ENCODE data around the gene RYR3. TPM values are rescaled to one million over a fixed set of nuclear protein-coding genes. Genes with fewer than 3 reads are reported as not detected.

RYR3 gene
- total RNA-seq, 1 donor, result not detected

DNA sequence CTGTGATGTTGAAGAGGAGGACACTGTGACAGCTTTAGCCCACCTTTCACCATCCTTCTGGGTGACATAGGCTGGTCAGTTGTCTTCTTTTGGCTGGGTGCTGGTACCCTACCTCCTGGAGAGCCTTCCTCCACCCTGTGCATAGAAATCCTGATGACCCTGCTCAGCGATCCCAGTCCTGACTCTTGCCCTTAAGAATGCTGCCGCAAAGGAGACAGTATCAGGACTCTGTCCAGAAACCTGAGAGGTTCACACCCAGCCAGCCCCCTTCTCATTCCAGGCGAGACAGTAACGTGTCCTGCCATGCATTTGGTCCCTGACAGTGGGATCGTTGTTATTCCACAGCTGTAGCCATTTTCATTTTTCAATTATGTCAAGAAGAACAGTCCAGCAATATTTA lies 344.7 kb downstream of the RYR3 start:
- DNase-seq (ENCODE audit: low read depth), result no peak
- H3K4me3 ChIP-seq (ENCODE audit: low read depth, low read length), result no peak overlapping the region
- TF ChIP-seq, protein P1, sequence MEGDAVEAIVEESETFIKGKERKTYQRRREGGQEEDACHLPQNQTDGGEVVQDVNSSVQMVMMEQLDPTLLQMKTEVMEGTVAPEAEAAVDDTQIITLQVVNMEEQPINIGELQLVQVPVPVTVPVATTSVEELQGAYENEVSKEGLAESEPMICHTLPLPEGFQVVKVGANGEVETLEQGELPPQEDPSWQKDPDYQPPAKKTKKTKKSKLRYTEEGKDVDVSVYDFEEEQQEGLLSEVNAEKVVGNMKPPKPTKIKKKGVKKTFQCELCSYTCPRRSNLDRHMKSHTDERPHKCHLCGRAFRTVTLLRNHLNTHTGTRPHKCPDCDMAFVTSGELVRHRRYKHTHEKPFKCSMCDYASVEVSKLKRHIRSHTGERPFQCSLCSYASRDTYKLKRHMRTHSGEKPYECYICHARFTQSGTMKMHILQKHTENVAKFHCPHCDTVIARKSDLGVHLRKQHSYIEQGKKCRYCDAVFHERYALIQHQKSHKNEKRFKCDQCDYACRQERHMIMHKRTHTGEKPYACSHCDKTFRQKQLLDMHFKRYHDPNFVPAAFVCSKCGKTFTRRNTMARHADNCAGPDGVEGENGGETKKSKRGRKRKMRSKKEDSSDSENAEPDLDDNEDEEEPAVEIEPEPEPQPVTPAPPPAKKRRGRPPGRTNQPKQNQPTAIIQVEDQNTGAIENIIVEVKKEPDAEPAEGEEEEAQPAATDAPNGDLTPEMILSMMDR (IDR thresholded peaks at IDR 0.05; ENCODE audit: insufficient read depth, low read depth, low read length), result no peak

DNA sequence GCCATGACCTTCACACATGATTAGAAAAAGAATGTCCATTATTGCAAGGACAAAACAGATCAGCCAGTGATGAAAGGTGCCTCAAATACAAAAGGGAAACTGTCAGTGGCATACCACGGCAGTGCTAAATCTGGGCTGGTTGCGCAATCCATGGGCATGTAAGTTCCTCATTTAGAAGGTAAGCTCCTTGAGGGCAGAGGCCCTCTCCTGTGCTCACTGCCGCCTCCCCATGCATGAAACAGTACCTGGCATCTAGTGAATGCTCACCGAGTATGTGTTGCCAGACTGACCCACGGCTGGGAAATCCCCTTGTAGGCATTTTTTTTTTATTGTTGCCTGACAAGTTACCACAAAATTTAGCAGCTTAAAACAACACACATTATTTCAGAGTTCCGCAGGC lies 345.4 kb downstream of the RYR3 start:
- H3K4me3 ChIP-seq (ENCODE audit: low read depth, low read length), result no peak overlapping the region
- TF ChIP-seq, protein P1 (IDR thresholded peaks at IDR 0.05; ENCODE audit: insufficient read depth, low read depth, low read length), result no peak
- DNase-seq (ENCODE audit: low read depth), result no peak

DNA sequence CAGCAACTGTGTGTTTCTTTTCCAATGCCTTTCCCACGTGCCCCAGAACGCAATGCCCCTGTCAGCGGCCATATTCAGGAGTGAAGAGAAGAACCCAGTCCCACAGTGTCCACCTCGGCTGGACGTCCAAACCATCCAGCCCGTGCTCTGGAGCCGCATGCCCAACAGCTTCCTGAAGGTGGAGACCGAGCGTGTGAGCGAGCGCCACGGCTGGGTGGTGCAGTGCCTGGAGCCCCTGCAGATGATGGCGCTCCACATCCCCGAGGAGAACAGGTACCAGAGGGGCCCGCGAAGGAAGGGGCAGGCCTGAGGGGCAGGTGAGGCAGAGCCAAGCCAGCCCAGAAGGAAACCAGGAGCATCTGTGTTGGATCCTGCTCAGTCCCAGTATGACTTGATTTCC lies 349.4 kb downstream of the RYR3 start:
- no peak overlapping the region for H3K4me3 ChIP-seq (ENCODE audit: low read depth, low read length)
- TF ChIP-seq, protein P1 (IDR thresholded peaks at IDR 0.05; ENCODE audit: insufficient read depth, low read depth, low read length), result no peak
- DNase-seq (ENCODE audit: low read depth), result no peak

DNA sequence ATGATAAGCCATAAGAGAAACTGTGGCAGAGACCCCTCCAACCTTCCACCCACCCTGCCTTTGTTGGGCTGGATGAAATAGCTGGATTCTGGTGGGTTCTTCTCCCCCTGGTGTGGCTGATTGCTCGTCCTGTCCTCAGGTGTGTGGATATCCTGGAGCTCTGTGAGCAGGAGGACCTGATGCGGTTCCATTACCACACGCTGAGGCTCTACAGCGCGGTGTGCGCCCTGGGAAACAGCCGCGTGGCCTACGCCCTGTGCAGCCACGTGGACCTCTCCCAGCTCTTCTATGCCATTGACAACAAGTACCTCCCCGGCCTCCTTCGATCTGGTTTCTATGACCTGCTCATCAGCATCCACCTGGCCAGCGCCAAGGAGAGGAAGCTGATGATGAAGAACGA lies 351.2 kb downstream of the RYR3 start:
- TF ChIP-seq, protein P1 (IDR thresholded peaks at IDR 0.05; ENCODE audit: insufficient read depth, low read depth, low read length), result no peak
- no peak for DNase-seq (ENCODE audit: low read depth)
- no peak overlapping the region for H3K4me3 ChIP-seq (ENCODE audit: low read depth, low read length)

DNA sequence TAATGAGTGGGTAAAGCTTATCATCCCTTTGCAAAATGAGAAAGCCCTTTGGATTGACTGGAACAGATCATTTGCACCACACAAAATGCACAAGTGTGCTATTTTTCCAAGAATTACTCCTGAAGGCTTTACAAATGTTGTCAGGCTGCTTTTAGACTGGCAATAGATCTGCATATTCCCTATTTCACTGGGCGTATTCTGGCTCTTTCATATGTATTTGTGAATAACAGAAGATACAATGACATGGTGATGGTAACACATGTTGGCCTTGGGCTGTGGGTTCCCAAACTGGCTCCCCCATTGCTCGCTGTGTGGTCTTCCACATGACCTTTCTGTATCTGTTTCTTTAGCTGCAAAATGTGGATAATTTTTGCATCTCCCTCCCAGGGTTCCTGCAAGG lies 354.2 kb downstream of the RYR3 start:
- TF ChIP-seq, protein P1 (IDR thresholded peaks at IDR 0.05; ENCODE audit: insufficient read depth, low read depth, low read length), result no peak
- no peak overlapping the region for H3K4me3 ChIP-seq (ENCODE audit: low read depth, low read length)
- DNase-seq (ENCODE audit: low read depth), result no peak

DNA sequence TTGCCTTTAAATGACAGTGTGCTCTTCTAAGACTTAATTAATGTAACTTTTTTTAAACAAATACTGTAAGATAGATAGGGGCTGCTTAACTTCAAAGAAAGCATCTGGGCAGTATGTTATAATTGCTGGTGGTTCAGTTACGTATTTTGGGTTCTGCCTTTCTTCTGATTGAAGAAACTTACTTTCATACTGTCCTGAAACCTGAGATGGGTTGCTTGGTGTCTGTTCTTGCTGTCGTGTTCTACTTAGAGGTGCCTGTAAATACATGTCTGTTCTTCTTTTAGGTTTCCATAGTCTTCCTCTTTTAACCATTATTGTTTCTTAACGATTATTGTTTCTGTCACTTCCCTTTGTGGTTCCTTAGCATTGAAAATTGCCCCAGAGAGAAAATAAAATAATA lies 359.8 kb downstream of the RYR3 start:
- DNase-seq (ENCODE audit: low read depth), result no peak
- no peak overlapping the region for H3K4me3 ChIP-seq (ENCODE audit: low read depth, low read length)
- TF ChIP-seq, protein P1 (IDR thresholded peaks at IDR 0.05; ENCODE audit: insufficient read depth, low read depth, low read length), result no peak

DNA sequence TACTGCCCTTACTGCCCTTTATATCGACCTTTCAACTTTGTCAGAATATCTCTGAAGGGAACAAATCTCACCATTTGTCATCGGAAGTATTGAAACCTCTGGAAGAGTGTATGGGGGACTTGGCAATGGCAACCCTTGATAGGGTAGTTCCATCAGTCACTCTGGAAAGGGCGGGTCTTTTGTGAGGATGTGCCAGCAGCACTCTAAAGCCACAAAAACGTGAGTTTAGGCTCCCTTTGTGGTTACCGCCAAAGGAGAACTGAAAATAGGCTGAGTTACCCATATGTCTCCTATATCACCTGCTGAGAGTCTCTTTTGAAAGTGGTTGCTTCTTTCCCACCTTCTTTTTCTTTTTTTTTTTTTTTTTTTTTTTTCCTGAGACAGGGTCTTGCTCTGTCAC lies 360.7 kb downstream of the RYR3 start:
- DNase-seq (ENCODE audit: low read depth), result no peak
- no peak overlapping the region for H3K4me3 ChIP-seq (ENCODE audit: low read depth, low read length)
- TF ChIP-seq, protein P1 (IDR thresholded peaks at IDR 0.05; ENCODE audit: insufficient read depth, low read depth, low read length), result no peak

Data from fibroblast of villous mesenchyme (primary cell).